K562 (cell line): ENCODE data around the gene MEIS1. TPM values are rescaled to one million over a fixed set of nuclear protein-coding genes. Genes with fewer than 3 reads are reported as not detected.

ENCODE experiments used
- ATAC-seq: fragments of 200-7000 bp; cut with Tn5 transposase; 3 replicates; pipeline ENCODE4 v1.9.1; 2020; ENCODE audit warnings: moderate library complexity
- BruUV-seq: library from RNA; stranded (reverse); fragments of 400-500 nt; replicated peaks from 2 replicates; lab custom pipeline; 2021; lab: Mats Ljungman, UMichigan
- CTCF ChIA-PET: fragments of 300-600 bp; formaldehyde crosslinking; extraction: SDS; loops from one replicate; lab custom pipeline; 2021; ENCODE audit warnings: low intra/inter-chr PET ratio; lab: Yijun Ruan, JAX
- POLR2A ChIA-PET: fragments of 300-600, 350-650 bp; sonication (Branson Sonifier 250); formaldehyde crosslinking; extraction: SDS; loops from one replicate; lab custom pipeline; 2021; ENCODE audit warnings: antibody characterized with exemption, inconsistent platforms; lab: Yijun Ruan, JAX
- DNase-seq, 4 experiments: peaks; one replicate each; pipeline versions ENCODE4 v3.0.0 to v3.0.0-alpha.2; 2011 to 2018; ENCODE audit warnings: low spot score in 3 of 4, mixed read lengths in 3 of 4; ENCODE audit errors: extremely low read depth in 1 of 4
- FAIRE-seq: peaks from 2 replicates; lab custom pipeline; 2011; peaks lifted over from hg19 to GRCh38; lab: Jason Lieb, UNC
- H2AFZ ChIP-seq: 2 replicates; pipeline ENCODE4 v1.6.0; 2011; ENCODE audit warnings: low read depth, low read length, control low read depth, inconsistent platforms
- H3K27ac ChIP-seq: fragments of 200-600 bp; 3 replicates; pipeline ENCODE4 v1.8.0; 2011; ENCODE audit warnings: low read depth, mild to moderate bottlenecking, control low read depth, inconsistent platforms, low read length, moderate library complexity, mixed read lengths; ENCODE audit errors: extremely low read depth
- H3K27me3 ChIP-seq, 2 experiments: fragments of 300-600 bp in 1 of 2; 2 replicates in 1 of 2; 3 replicates in 1 of 2; pipeline versions ENCODE4 v1.6.0 to v1.8.0; 2011; ENCODE audit warnings: inconsistent platforms in 2 of 2, low read length in 2 of 2, mild to moderate bottlenecking in 1 of 2, mixed read lengths in 1 of 2, moderate library complexity in 1 of 2; ENCODE audit not compliant: control insufficient read depth in 2 of 2, insufficient read depth in 2 of 2
- H3K36me3 ChIP-seq: fragments of 300-600 bp; 3 replicates; pipeline ENCODE4 v1.8.0; 2011; ENCODE audit warnings: mild to moderate bottlenecking, low read length, inconsistent platforms; ENCODE audit not compliant: control insufficient read depth, insufficient read depth
- H3K4me1 ChIP-seq, 2 experiments: fragments of 200-600 bp in 1 of 2; replicated peaks in 1 of 2; 2 replicates in 1 of 2; 3 replicates in 1 of 2; pipeline versions ENCODE4 v1.5.1 to v1.8.0; 2011; ENCODE audit warnings: inconsistent platforms in 2 of 2, low read length in 2 of 2, mild to moderate bottlenecking in 1 of 2, mixed read lengths in 1 of 2, moderate library complexity in 1 of 2; ENCODE audit not compliant: control insufficient read depth in 2 of 2, insufficient read depth in 2 of 2
- H3K4me2 ChIP-seq: 2 replicates; pipeline ENCODE4 v1.6.1; 2011; ENCODE audit warnings: low read length, control low read depth, inconsistent platforms, mixed read lengths; ENCODE audit not compliant: insufficient read depth
- H3K4me3 ChIP-seq: fragments of 200-600 bp; sonication (generic), shearing (Covaris generic); 2 replicates; pipeline ENCODE4 v1.5.1; 2016; ENCODE audit warnings: control low read depth, inconsistent platforms
- H3K79me2 ChIP-seq: fragments of 200-600 bp; 3 replicates; pipeline ENCODE4 v1.8.0; 2011; ENCODE audit warnings: low read length, inconsistent platforms; ENCODE audit not compliant: control insufficient read depth, insufficient read depth
- H3K9ac ChIP-seq, 2 experiments: 2 replicates each; pipeline versions ENCODE4 v1.6.0 to v1.6.1; 2011; ENCODE audit warnings: low read depth in 2 of 2, low read length in 2 of 2, control low read depth in 1 of 2, inconsistent platforms in 1 of 2, mild to moderate bottlenecking in 1 of 2, mixed read lengths in 1 of 2; ENCODE audit not compliant: insufficient read depth in 1 of 2
- H3K9me1 ChIP-seq: one replicate; pipeline ENCODE4 v1.6.0; 2011; ENCODE audit warnings: inconsistent platforms, mild to moderate bottlenecking, low read length, moderate library complexity; ENCODE audit not compliant: control insufficient read depth, insufficient read depth
- H3K9me3 ChIP-seq: replicated peaks from 2 replicates; pipeline ENCODE4 v1.5.1; 2011; ENCODE audit warnings: low read depth, low read length, inconsistent platforms; ENCODE audit not compliant: control insufficient read depth, insufficient read depth
- H4K20me1 ChIP-seq: replicated peaks from 2 replicates; pipeline ENCODE4 v1.6.1; 2011; ENCODE audit warnings: low read length, inconsistent platforms, mixed read lengths; ENCODE audit not compliant: control insufficient read depth, insufficient read depth
- CBX3 ChIP-seq, 2 experiments: IDR thresholded peaks; 1 replicate in 1 of 2; 2 replicates in 1 of 2; pipeline ENCODE4 v1.6.1; 2012; ENCODE audit warnings: inconsistent platforms in 2 of 2, low read length in 2 of 2, borderline replicate concordance in 1 of 2, control low read depth in 1 of 2
- CEBPZ ChIP-seq: fragments of 150-350 bp; IDR thresholded peaks from 2 replicates; pipeline ENCODE4 v1.6.1; 2014; ENCODE audit warnings: low read depth, mild to moderate bottlenecking, low read length, borderline replicate concordance
- E4F1 ChIP-seq: fragments of 250-450 bp; sonication (Bioruptor Pico); IDR thresholded peaks from 2 replicates; pipeline ENCODE4 v1.5.0; 2021; ENCODE audit warnings: mild to moderate bottlenecking, borderline replicate concordance
- ELF1 ChIP-seq: fragments of 200-800 bp; sonication (Bioruptor generic); IDR thresholded peaks from 2 replicates; pipeline ENCODE4 v1.6.1; 2016; ENCODE audit warnings: missing genetic modification characterization, missing compliant biosample characterization
- HNRNPUL1 ChIP-seq: fragments of 200-400 bp; formaldehyde crosslinking; IDR thresholded peaks from 2 replicates; pipeline ENCODE4 v1.6.1; 2017; ENCODE audit warnings: low read length
- MTA2 ChIP-seq: fragments of 450-650 bp; IDR thresholded peaks from 2 replicates; pipeline ENCODE4 v1.6.1; 2016; ENCODE audit warnings: low read depth
- MYNN ChIP-seq, 2 experiments: sonication (generic); formaldehyde crosslinking in 1 of 2; IDR thresholded peaks; 2 replicates each; pipeline versions ENCODE4 v1.5.0 to v1.6.1; 2016 to 2020; ENCODE audit warnings: antibody characterized with exemption in 1 of 2, missing genetic modification reagents in 1 of 2
- NCOA6 ChIP-seq: fragments of 450-650 bp; IDR thresholded peaks from 2 replicates; pipeline ENCODE4 v1.6.1; 2017; ENCODE audit warnings: mild to moderate bottlenecking
- PHTF2 ChIP-seq: fragments of 250-450 bp; sonication (Bioruptor Pico); IDR thresholded peaks from 2 replicates; pipeline ENCODE4 v1.5.0; 2021; ENCODE audit warnings: mild to moderate bottlenecking
- PRPF4 ChIP-seq: fragments of 200-400 bp; formaldehyde crosslinking; IDR thresholded peaks from one replicate; pipeline ENCODE4 v1.6.1; 2017; ENCODE audit warnings: low read length, low read depth, mild to moderate bottlenecking; ENCODE audit not compliant: insufficient read depth, poor library complexity, severe bottlenecking
- RNF2 ChIP-seq: sonication (generic); IDR thresholded peaks from 2 replicates; pipeline ENCODE4 v1.6.1; 2016
- SOX6 ChIP-seq: fragments of 450-650 bp; IDR thresholded peaks from 2 replicates; pipeline ENCODE4 v1.6.1; 2014; ENCODE audit warnings: mild to moderate bottlenecking
- ZBTB17 ChIP-seq: fragments of 450-650 bp; formaldehyde crosslinking; IDR thresholded peaks from 2 replicates; pipeline ENCODE4 v1.4.0; 2020; ENCODE audit warnings: mild to moderate bottlenecking
- WGBS: fragments of 100-300 bp; shearing (Covaris generic); methylation state at CpG from one replicate; pipeline ENCODE4 v1.1.6; 2016; ENCODE audit warnings: low coverage, mixed read lengths; ENCODE audit not compliant: insufficient coverage; ENCODE audit errors: missing lambda C conversion rate; 5-methylcytosine and 5-hydroxymethylcytosine counted together
- in situ Hi-C: fragments of 300-500 bp; cut with MboI; formaldehyde crosslinking; loops from 4 replicates; pipeline ENCODE4 v1.15.0; 2018; ENCODE audit warnings: inconsistent platforms, mixed read lengths
- intact Hi-C: fragments of 100-400 bp; cut with micrococcal nuclease; formaldehyde crosslinking; loops from 2 replicates; pipeline ENCODE4 v1.14.2; 2022
- polyA plus RNA-seq, 8 experiments: library from polyadenylated mRNA; depleted of rRNA in 4 of 8; stranded (reverse) in 5 of 8; unstranded in 3 of 8; fragments of >200 nt; fragmentation: Nextera tagmentation in 2 of 8; fragmentation: Illumina TruSeq in 1 of 8; extraction: Ambion mirVana in 2 of 8; extraction: Trizol in 1 of 8; gene quantifications; 2 replicates each; pipeline versions ENCODE4 v1.2.1 to v1.2.3, GENCODE V29; 2011 to 2014; ENCODE audit warnings: inconsistent platforms in 1 of 8, missing spikeins in 1 of 8
- total RNA-seq, 7 experiments: library from RNA; depleted of rRNA in 6 of 7; stranded (reverse); fragments of >200 nt in 6 of 7; fragmentation: Illumina TruSeq in 2 of 7; extraction: Trizol in 2 of 7; gene quantifications; 2 replicates each; pipeline versions ENCODE4 v1.2.1 to v1.2.3, GENCODE V29; 2011 to 2021; ENCODE audit warnings: low replicate concordance in 1 of 7

MEIS1 gene
- total and polyA plus RNA-seq, 9 of the 15 experiments (the other 6 are each of a cell fraction or from before 2014, with no cell fraction given): 2.3 to 9.0 (median 5.9) TPM

DNA sequence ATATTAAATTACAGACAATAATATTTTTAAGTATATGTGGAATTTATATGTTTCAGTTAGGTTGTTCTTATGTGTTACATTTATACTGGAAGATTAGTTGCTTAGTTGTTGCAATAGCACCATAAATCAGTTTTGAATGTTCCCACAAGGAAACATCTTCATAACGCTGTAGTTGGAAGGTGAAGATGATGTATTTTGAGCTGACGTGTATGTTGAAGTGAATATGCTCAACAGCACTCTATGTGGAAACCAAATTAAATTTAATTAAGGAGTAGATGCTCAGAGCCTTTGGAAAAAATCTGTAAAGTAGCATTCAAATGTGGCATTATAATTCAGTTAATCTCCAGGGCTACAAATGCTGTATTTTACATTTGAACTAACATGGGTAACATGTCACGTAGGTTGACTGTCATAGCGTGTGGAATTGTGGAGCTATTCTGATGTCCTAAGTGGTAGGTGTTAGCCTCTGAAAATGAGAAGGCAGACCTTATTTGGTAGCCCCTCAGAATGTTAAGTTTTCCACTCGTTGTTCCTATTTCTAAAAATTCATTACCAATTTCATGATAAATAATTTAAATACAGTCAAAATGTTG lies 88.5 kb downstream of the MEIS1 start (continued):
- TF ChIP-seq MYNN (IDR thresholded peaks at IDR 0.05) (no peak), MYNN (CRISPR knock-in tag; IDR thresholded peaks at IDR 0.05) (no peak), CBX3 (IDR thresholded peaks at IDR 0.05; ENCODE audit: borderline replicate concordance in 1 of 2, low read length in 2 of 2) (no peak), MTA2 (no peak), ZBTB17 (no peak), CEBPZ (no peak), NCOA6 (no peak), PRPF4 (no peak), PHTF2 (CRISPR knock-in tag) (no peak)

GRCh38 chr2:66523990-66524389 lies 89.1 kb downstream of the MEIS1 start:
- intact Hi-C loops (no loop called here), in situ Hi-C loops (no loop called here)
- H4K20me1 ChIP-seq: no peaks in the 10 kb centered on the region
- H3K9me3 ChIP-seq: no peaks in the 10 kb centered on the region
- no peak overlapping the region for H2AFZ ChIP-seq
- DNase-seq (no peak), FAIRE-seq (no peak), ATAC-seq (no peak)
- no peak overlapping the region for H3K9ac ChIP-seq
- POLR2A ChIA-PET: no interaction called here
- TF ChIP-seq SOX6 (no peak), HNRNPUL1 (no peak), RNF2 (no peak), E4F1 (CRISPR knock-in tag) (no peak), ELF1 (tag) (no peak)
- 21% methylated on average over 2 of the region's 2 CpGs for WGBS
- H3K4me1 ChIP-seq: no peaks in the 10 kb centered on the region; a peak in 1 of 5 replicates
- no peak overlapping the region for H3K4me2 ChIP-seq
- no peaks in the 10 kb centered on the region for H3K9me1 ChIP-seq
- H3K27ac ChIP-seq: no peak overlapping the region
- H3K27me3 ChIP-seq: no peaks in the 10 kb centered on the region
- no TSS peak for BruUV-seq
- H3K4me3 ChIP-seq: no peak overlapping the region
- CTCF ChIA-PET: no interaction called here
- no peaks in the 10 kb centered on the region for H3K79me2 ChIP-seq
- no peaks in the 10 kb centered on the region for H3K36me3 ChIP-seq
